ENCODE data around the gene OCSTAMP.

Gene OCSTAMP

DNA sequence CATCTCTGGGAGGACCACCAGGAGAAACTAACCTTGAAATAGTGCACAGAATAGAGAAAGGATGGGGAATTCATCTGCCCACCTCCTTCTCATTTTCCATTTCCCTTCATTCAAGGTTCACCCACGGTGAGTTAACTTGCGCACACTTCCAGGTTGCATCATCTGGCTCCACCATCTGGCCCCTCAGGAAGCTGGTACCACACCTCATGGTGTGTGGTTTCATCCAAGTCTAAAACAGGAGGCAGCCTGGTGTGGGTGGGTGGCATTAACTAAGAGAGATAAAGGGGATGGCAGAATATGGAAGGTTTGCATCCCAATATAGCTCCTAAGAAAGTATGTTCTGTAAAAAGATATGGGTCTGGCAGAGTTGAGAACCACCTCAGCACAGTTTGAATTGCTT, 40.9 kb downstream of the OCSTAMP start:
- FAIRE-seq: no peak

- no peak for FAIRE-seq
Measured at GRCh38 chr20:46507760-46508407, 42.6 kb downstream of the OCSTAMP start.

DNA sequence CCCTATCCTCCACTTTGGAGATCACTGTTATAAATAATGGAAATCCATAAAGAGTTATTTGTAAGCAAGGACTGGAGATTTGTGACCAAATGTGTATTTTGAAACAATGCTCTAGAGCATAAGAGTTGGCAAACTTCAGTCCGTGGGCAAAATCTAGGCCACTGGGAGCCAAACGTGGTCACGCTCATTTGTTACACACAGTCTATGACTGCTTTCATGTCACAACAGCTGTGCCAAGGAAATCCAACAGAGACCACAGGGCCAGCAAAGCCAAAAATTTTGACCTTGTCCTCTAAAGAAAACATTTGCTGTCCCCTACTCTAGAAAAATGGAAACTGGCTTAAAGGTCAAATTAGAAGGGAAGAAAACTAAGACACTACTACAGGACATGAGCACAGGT, 44.9 kb downstream of the OCSTAMP start:
- FAIRE-seq: no peak

DNA sequence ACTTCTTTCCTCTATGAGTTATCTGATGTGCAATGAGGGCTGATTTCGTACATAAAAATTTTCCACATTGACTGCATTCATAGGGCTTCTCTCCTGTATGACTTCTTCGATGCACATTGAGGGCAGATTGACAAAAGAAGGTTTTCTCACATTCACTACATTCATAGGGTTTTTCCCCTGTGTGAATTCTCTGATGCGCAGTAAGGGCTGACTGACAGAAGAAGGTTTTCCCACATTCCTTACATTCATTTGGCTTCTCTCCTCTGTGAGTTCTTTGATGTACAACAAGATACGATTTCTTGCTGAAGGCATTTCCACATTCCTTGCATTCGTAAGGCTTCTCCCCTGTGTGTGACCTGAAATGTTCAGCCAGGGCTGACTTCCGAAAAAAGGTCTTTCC, 48.5 kb downstream of the OCSTAMP start:
- no peak for FAIRE-seq

GRCh38 chr20:46501337-46501942, 49.0 kb downstream of the OCSTAMP start:
- FAIRE-seq: no peak

- FAIRE-seq: no peak
Measured at GRCh38 chr20:46494077-46494476, 56.4 kb downstream of the OCSTAMP start.

- no peak for FAIRE-seq
Measured at GRCh38 chr20:46491354-46491753, 59.1 kb downstream of the OCSTAMP start.

Data from islet of Langerhans (tissue), 1 donor.